ENCODE results near the gene PTGR1.
"Not testable (repeated sequence)": the region's sequence is repeated elsewhere in the genome, so short reads cannot be mapped to it uniquely, and the experiment has no call there.

Gene PTGR1

GRCh38 chr9:111630964-111631213 is 31.4 kb upstream of the PTGR1 start:
- TF ChIP-seq CTCF (IDR thresholded peaks at IDR 0.05; ENCODE audit: low read depth, low read length, missing control alignments): no peak

GRCh38 chr9:111630182-111630963 is 30.9 kb upstream of the PTGR1 start:
- DNase-seq (ENCODE audit: low read depth): no peak
- H3K4me3 ChIP-seq (ENCODE audit: low read depth, low read length): peak overlapping the region; percentile 87
- no peak for TF ChIP-seq CTCF (IDR thresholded peaks at IDR 0.05; ENCODE audit: low read depth, low read length, missing control alignments)

More at GRCh38 chr9:111630964-111631213, 31.4 kb upstream of the PTGR1 start:
- H3K4me3 ChIP-seq (ENCODE audit: low read depth, low read length): peak overlapping the region; percentile 87
- DNase-seq (ENCODE audit: low read depth): no peak

DNA sequence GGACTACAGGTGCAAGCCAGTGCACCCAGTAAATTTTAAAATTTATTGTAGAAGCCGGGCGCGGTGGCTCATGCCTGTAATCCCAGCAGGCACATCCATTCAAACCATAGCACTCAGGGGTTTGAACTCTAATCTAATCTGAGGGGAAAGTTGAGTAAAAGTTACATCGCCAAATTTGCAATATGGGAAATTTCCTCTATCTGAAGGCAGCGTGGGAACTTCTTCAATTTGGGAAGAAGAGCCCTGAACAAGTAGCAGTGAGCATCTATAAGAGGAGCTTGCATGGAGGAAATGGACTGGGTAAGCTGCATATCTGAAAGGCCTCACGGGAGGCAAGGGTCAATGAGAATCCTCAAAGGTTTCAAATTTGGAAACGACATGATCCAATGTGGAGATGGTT is 29.0 kb upstream of the PTGR1 start:
- TF ChIP-seq CTCF (IDR thresholded peaks at IDR 0.05; ENCODE audit: low read depth, low read length, missing control alignments): no peak
- no peak for DNase-seq (ENCODE audit: low read depth)
- no peak overlapping the region for H3K4me3 ChIP-seq (ENCODE audit: low read depth, low read length)

- H3K4me3 ChIP-seq (ENCODE audit: low read depth, low read length): no peak overlapping the region
- no peak for DNase-seq (ENCODE audit: low read depth)
Measured at GRCh38 chr9:111627260-111627963, 28.0 kb upstream of the PTGR1 start.

GRCh38 chr9:111622626-111623025 is 23.2 kb upstream of the PTGR1 start:
- no peak for TF ChIP-seq CTCF (IDR thresholded peaks at IDR 0.05; ENCODE audit: low read depth, low read length, missing control alignments)
- DNase-seq (ENCODE audit: low read depth): no peak
- H3K4me3 ChIP-seq (ENCODE audit: low read depth, low read length): no peak overlapping the region

More at GRCh38 chr9:111627260-111627963, 28.0 kb upstream of the PTGR1 start:
- TF ChIP-seq CTCF (IDR thresholded peaks at IDR 0.05; ENCODE audit: low read depth, low read length, missing control alignments): no peak

DNA sequence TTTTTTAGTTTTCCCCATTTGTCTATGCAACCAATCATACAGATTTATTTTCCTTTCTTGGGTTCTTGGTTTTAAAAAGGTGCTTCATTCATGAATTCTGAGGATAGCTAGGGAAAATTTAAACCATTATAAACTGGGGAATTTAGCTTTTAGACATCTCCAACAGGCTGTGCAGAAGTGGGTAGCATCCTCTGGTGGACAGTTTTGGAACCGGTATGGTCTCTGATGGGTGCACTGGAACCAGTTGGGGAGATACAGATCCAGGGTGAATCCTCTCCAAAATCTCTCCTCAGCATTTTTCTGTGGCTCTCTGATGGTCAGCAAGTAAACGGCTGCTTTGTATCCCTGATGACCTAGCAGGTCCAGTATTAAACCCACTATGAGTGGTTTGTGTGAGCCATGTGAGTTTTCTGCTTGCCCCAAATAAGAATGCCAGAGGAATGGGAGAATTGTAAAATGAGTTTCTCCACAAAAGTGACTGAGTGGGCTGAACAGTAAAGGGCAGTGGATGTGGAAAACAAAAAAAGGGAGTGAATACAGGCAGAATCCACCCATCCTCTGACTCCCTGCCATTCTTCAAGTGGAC is 22.5 kb upstream of the PTGR1 start:
- no peak for DNase-seq (ENCODE audit: low read depth)
- H3K4me3 ChIP-seq (ENCODE audit: low read depth, low read length): no peak overlapping the region
- peak; percentile 94 for TF ChIP-seq CTCF (IDR thresholded peaks at IDR 0.05; ENCODE audit: low read depth, low read length, missing control alignments)

GRCh38 chr9:111617349-111617748 is 17.9 kb upstream of the PTGR1 start:
- not testable (repeated sequence) for H3K4me3 ChIP-seq (ENCODE audit: low read depth, low read length); DNase-seq (ENCODE audit: low read depth)
